ENCODE data around the gene DPM1.
A peak's percentile ranks its signal among the peaks of the same experiment; 100 is the strongest.

The DPM1 gene

GRCh38 chr20:50911716-50912115 lies 46.6 kb downstream of the DPM1 start:
- TF ChIP-seq CTCF (IDR thresholded peaks at IDR 0.05; ENCODE audit: borderline replicate concordance, control extremely low read depth, extremely low read depth, insufficient read depth, missing control alignments), result no peak
- in situ Hi-C loops (cut with MboI; ENCODE audit: low sequenced_read_pairs, unreplicated experiment), result no loop called here
- DNase-seq (ENCODE audit: low spot score), result peak; percentile 33

- DNase-seq (ENCODE audit: low spot score), result no peak
- in situ Hi-C loops (cut with MboI; ENCODE audit: low sequenced_read_pairs, unreplicated experiment), result no loop called here
- no peak for TF ChIP-seq CTCF (IDR thresholded peaks at IDR 0.05; ENCODE audit: borderline replicate concordance, control extremely low read depth, extremely low read depth, insufficient read depth, missing control alignments)
These were observed 47.3 kb downstream of the DPM1 start for GRCh38 chr20:50911030-50911429.

- no peak for DNase-seq (ENCODE audit: low spot score)
- no peak for TF ChIP-seq CTCF (IDR thresholded peaks at IDR 0.05; ENCODE audit: borderline replicate concordance, control extremely low read depth, extremely low read depth, insufficient read depth, missing control alignments)
- in situ Hi-C loops (cut with MboI; ENCODE audit: low sequenced_read_pairs, unreplicated experiment), result no loop called here
These were observed 48.9 kb downstream of the DPM1 start for GRCh38 chr20:50909413-50909812.

- TF ChIP-seq CTCF (IDR thresholded peaks at IDR 0.05; ENCODE audit: borderline replicate concordance, control extremely low read depth, extremely low read depth, insufficient read depth, missing control alignments), result no peak
- no peak for DNase-seq (ENCODE audit: low spot score)
- in situ Hi-C loops (cut with MboI; ENCODE audit: low sequenced_read_pairs, unreplicated experiment), result no loop called here
These were observed 54.2 kb downstream of the DPM1 start for GRCh38 chr20:50904067-50904570.

GRCh38 chr20:50903353-50904051 lies 54.8 kb downstream of the DPM1 start:
- no peak for TF ChIP-seq CTCF (IDR thresholded peaks at IDR 0.05; ENCODE audit: borderline replicate concordance, control extremely low read depth, extremely low read depth, insufficient read depth, missing control alignments)
- DNase-seq (ENCODE audit: low spot score), result no peak
- in situ Hi-C loops (cut with MboI; ENCODE audit: low sequenced_read_pairs, unreplicated experiment), result no loop called here

GRCh38 chr20:50901301-50901700 lies 57.0 kb downstream of the DPM1 start:
- in situ Hi-C loops (cut with MboI; ENCODE audit: low sequenced_read_pairs, unreplicated experiment), result no loop called here
- TF ChIP-seq CTCF (IDR thresholded peaks at IDR 0.05; ENCODE audit: borderline replicate concordance, control extremely low read depth, extremely low read depth, insufficient read depth, missing control alignments), result no peak

More at GRCh38 chr20:50901301-50901700, 57.0 kb downstream of the DPM1 start:
- no peak for DNase-seq (ENCODE audit: low spot score)

Measured in GM13976 (cell line).